NCI-H748 treated with DMSO at 0.1 percent for 48 hours (cell line): ENCODE results near the gene FAM168A.
"Not testable (repeated sequence)": the region's sequence is repeated elsewhere in the genome, so short reads cannot be mapped to it uniquely, and the experiment has no call there.

Experiments
- DNase-seq: peaks from one replicate; lab custom pipeline; 2025; lab: John Stamatoyannopoulos, UW

FAM168A gene

DNA sequence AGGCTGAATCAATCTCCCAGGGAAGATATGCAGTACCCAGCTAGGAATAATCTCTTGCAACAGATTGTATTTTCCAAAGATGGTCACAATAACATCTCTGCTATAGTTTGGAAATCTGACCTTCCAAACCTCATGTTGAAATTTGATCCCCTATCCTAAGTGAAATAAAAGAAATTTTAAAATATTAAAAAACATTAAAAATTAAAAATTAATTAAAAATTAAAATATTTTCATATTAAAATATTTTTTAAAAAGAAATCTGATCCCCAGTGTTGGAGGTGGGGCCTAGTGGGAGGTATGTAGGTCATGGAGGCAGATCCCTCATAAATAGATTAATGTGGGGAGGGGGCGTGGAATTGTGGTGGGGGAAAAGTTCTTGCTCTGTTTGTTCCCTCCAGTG, 79.7 kb downstream of the FAM168A start:
- DNase-seq = no peak

GRCh38 chr11:73516080-73516479, 81.8 kb downstream of the FAM168A start:
- DNase-seq = no peak

GRCh38 chr11:73513707-73514106, 84.2 kb downstream of the FAM168A start:
- DNase-seq = no peak

- DNase-seq = no peak
Measured at GRCh38 chr11:73510877-73511276, 87.0 kb downstream of the FAM168A start.

DNA sequence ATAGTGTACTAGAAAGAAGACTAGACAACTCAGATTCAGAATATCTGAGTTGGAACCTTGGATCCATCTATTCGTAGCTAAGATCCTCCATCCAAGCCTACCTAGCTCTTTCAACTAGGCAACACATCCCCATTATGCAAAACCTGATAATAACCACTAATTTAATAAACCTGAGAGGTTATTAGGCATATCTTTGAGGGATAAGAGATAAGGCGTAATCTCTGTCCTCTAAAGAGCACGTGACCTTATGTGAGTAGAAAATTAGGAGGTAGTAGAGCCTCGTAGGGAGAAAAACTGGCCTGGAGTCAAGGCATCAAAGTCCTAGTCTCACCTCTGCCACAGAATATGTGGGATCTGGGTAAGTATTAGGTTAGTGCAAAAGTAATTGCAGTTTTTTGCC, 87.8 kb downstream of the FAM168A start:
- no peak for DNase-seq

GRCh38 chr11:73509188-73509587, 88.7 kb downstream of the FAM168A start:
- no peak for DNase-seq

GRCh38 chr11:73508243-73509176, 89.4 kb downstream of the FAM168A start:
- no peak for DNase-seq

DNA sequence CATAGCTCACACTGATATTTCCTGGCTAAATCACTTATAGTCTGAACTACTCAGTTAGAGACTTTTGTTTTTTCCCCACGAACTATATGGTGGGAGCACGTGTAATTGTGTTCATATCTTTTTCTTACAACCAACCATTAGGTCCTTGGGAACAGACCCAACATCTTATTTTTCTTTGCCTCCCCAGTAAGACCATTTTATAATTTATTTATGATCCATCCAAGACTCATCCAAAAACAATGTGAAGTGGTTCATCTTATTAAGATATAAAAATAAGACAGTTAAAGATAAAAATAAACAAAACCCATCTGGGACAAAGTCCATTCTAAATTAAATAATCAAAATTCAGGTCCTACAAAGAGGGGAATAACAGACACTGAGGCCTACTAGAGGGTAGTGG, 90.8 kb downstream of the FAM168A start:
- DNase-seq = no peak

DNA sequence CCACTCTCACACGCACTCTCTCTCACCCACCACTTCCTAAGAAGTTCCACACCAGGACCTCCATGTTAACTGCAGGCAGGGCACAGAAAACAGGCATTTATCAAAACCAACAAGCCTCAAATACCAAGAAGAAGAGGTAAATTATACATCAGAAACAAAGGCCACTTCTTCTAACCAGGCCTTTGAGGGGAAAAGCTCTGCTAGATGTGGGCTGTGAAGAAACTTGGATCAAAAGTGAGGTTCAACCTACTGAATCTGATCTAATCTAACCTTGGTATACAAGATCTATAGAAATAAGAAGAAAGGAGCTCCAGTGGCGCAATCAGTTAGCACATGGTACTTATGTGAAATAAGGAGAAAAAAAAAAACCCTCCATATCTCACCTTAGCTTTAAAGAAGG, 91.9 kb downstream of the FAM168A start:
- no peak for DNase-seq

DNA sequence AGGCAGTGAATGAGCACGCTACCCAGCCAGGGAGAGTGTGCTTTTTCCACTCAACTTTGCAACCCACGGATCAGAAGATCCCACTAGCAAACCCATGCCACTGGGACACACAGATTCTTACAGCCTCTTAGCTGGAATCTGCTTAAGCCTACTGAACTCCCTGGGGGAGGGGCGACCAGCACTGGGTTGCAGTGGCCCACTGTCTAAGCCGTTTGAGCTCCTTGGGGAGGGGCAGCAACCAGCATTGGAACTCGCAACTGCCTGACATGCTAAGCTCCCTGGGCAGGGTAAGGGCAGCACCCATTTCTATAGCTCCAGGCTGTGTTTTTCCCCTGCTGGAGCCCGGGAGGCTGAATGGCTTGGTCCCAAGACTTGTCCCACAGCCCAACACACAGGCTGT, 99.6 kb downstream of the FAM168A start:
- DNase-seq = no peak

DNA sequence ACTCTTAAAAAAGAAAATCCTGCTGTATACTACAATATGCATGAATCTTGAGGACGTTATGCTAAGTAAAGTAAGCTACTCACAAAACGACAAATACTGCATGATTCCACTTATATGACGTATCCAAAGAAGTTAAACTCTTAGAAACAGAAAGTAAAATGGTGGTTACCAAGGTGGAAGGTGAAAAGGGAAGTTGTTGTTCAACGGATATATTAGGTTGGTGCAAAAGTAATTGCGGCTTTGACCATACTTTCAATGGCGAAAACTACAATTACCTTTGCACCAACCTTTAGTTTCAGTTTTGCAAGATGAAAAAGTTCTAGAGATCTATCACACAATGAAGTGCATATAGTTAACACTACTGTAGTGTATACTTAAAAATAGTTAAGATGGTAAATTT, 101.8 kb downstream of the FAM168A start:
- no peak for DNase-seq

DNA sequence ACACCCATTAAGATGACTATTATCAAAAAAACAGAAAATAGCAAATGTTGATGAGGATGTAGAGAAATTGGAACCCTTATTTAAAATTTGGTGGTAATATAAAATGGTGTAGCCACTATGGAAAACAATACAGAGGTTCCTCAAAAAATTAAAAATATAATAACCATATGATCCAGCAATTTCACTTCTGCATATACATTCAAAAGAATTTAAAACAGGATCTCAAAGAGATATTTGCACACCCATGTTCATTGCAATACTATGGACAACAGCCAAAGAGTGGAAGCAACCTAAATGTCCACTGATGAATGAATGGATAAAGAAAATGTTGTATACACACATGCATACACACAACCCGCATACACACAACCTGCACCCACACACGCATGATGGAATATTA, 102.2 kb downstream of the FAM168A start:
- DNase-seq = no peak

DNA sequence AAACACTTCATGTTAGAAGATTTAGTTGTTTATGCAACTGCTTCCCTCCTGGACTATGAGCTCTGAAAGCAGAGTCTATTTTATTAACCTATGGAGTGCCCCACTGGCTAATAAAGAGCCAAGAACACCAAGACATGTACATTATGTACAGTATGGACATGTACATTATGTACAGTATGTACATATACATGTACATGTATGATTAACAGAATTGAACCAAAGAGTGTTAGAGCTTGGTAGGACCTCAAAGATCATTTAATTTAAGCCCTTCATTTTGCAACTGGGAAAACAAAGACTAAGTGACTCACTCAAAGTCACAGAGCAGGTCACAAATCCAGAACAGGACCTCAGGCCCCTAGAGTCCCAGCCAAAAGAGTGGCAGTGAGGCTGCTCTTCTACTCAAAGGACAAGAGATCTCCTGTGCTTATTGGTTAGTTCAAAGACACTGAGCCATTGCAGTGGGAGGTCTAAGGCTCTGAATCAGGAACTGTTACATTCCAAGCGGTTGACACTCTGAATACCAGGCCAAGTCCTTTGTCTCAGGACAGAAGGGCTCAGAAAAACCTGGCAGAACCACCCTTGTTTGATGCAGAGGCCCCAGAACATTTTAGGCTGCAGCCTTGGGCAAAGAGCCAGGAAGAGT, 103.8 kb downstream of the FAM168A start:
- DNase-seq = no peak

DNA sequence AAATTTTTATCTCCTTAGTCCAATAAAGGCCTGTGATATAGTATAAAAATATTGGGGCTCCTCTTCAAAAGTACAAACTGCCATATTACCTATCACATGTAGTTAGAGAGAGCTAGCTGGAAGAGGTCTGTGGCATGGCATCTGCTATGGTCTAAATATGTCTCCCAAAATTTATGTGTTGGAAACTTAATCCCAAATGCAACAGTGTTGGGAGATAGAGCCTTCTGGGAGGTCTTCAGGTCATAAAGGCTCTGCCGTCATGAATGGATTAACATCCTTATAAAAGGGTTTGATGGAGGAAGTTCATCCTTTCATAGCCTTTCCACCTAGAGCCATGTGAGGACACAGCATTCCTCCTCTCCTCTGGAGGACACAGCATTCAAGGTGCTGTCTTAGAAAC, 116.3 kb downstream of the FAM168A start:
- DNase-seq = no peak

- no peak for DNase-seq
Measured at GRCh38 chr11:73480677-73481076, 117.2 kb downstream of the FAM168A start.

GRCh38 chr11:73478737-73479347, 119.1 kb downstream of the FAM168A start:
- peak; percentile 16 for DNase-seq

- DNase-seq = no peak
Measured at GRCh38 chr11:73477518-73477917, 120.4 kb downstream of the FAM168A start.

DNA sequence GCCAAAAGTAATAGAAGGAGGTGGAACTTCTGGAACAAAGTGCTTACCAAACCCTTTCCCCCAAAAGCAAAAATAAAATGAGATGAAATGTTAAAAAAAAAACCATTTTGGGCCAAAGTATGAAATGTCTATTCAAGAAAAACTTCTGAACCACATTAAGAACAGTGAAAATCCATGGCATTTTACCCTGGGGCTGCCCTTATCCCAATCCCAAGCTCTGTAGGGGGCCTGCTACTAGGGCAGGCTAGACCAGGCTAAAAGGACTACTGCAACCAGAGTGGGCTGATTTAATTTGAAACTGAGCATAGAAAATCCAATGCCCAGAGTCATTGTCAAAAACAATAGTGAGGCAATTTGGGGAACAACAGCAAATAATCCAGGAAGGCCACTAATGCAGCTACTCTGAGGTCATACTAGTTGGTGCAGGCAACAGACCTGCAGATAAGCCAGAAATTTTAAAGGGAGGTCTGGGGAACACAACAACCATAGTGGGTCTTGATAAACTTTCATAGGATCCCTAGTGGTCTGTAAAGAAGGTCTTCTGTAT, 122.3 kb downstream of the FAM168A start:
- no peak for DNase-seq

DNA sequence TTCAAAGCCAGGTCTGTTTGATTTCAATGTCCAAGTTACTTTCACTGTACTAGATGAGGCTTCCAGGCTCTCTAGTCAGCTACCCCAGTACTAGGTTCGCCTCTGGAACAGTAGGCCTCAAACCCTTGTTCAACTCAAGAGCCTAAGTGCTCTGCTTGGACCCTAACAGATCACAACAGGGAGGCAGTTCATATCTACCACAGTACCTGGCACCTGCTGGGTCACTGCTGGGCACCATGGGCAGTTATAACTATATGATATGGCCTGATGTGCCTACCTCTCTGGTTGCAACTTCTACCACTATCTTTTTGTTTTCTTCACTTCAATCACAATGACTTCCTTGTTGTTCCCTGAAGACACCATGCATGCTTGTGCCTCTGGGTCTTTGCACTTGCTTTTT, 124.7 kb downstream of the FAM168A start:
- no peak for DNase-seq

DNA sequence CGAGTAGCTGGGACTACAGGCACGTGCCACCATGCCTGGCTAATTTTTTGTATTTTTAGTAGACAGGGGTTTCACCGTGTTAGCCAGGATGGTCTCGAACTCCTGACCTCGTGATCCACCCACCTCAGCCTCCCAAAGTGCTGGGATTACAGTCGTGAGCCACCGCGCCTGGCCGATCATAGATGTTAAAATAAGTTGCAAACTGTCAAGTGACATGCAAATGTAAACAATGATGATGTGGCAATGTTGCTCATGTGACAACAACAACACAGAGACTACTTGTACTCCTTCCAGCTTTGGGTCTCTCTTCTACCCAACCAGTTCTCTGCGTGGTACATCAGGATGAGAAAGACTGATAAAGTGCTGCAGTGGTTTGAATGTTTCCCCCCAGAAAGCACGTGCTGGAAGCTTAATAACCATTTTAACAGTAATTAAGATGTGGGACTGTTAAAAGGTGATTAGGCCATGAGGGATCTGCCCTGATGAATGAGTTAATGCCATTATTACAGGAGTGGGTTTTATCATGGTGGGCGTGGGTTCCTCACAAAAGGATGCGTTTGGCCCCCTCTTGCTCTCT, 127.8 kb downstream of the FAM168A start:
- not testable (repeated sequence) for DNase-seq

- DNase-seq = no peak
Measured at GRCh38 chr11:73469401-73469800, 128.5 kb downstream of the FAM168A start.

GRCh38 chr11:73468590-73469161, 129.2 kb downstream of the FAM168A start:
- no peak for DNase-seq
